Measurements from ENCODE around the gene FES.

FES gene

DNA sequence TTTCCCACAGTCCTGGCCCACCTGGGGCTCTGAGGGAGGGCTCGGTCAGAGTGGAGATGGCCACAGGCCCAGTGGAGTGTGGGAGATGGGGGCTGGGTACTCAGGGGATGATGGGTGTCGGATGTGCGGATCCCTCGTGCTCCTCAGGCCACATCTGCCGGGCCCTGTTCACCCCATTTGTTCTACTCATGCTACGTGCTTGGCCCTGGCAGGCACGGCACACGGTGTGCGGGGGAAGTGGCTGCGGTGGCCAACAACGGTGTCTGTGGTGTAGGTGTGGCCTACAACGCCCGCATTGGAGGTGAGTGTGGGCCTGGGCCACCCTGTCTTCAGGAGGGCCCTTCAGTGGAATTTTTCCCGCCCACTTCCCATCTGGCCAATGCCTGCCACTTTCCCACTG is 7.0 kb upstream of the FES start:
- DNase-seq: no peak

GRCh38 chr15:90877996-90878395 is 6.3 kb upstream of the FES start:
- DNase-seq: no peak

DNA sequence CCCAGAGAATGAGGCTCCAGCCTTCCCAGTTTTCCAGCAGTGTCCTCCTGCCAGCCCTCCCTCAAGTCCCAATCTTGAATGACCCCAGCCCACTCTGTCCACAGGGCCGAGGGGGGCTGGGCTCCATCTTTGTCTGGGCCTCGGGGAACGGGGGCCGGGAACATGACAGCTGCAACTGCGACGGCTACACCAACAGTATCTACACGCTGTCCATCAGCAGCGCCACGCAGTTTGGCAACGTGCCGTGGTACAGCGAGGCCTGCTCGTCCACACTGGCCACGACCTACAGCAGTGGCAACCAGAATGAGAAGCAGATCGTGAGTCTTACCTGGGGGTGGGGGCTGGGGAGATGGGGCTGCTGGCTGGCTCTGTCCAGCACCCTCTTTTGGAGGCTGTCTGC is 5.6 kb upstream of the FES start:
- no peak for DNase-seq

- no peak for DNase-seq
Observed at GRCh38 chr15:90879730-90880366, 4.5 kb upstream of the FES start.

GRCh38 chr15:90880381-90881145 is 3.7 kb upstream of the FES start:
- DNase-seq: no peak

GRCh38 chr15:90881181-90881977 is 2.9 kb upstream of the FES start:
- no peak for DNase-seq

GRCh38 chr15:90881978-90882721 is 2.2 kb upstream of the FES start:
- DNase-seq: no peak

DNA sequence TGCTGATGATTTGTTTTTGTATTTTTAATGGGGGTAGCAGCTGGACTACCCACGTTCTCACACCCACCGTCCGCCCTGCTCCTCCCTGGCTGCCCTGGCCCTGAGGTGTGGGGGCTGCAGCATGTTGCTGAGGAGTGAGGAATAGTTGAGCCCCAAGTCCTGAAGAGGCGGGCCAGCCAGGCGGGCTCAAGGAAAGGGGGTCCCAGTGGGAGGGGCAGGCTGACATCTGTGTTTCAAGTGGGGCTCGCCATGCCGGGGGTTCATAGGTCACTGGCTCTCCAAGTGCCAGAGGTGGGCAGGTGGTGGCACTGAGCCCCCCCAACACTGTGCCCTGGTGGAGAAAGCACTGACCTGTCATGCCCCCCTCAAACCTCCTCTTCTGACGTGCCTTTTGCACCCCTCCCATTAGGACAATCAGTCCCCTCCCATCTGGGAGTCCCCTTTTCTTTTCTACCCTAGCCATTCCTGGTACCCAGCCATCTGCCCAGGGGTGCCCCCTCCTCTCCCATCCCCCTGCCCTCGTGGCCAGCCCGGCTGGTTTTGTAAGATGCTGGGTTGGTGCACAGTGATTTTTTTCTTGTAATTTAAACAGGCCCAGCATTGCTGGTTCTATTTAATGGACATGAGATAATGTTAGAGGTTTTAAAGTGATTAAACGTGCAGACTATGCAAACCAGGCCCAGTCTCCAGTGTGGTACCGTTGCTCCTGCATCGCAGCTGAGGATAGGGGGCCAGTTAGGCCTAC is 1.4 kb upstream of the FES start:
- DNase-seq: no peak

- DNase-seq: no peak
Observed at GRCh38 chr15:90883526-90883975, 753 bp upstream of the FES start.

DNA sequence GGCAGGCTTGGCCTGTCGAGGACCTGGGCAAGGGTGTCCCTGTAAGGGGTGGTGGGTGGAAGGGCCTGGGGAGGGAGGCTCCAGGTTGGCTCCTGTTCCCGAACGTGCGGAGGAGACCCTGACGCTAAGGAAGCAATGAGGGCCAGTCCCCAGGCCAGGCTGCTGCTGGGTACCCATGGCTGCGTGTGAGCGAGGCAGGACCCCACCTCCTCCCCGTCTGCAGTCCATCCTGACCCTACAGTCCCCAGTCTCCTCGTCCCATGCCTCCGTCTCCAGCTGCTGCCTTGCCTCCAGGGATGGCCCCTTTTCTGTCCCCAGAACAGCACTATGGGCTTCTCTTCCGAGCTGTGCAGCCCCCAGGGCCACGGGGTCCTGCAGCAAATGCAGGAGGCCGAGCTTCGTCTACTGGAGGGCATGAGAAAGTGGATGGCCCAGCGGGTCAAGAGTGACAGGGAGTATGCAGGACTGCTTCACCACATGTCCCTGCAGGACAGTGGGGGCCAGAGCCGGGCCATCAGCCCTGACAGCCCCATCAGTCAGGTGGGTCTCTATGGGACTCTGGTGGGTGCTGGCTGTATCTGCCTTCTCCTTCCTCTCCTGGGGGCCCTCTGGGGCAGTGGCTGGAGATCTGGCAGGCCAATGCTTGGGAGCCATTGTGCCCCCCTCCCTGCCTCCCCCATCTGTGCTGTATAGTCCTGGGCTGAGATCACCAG is 571 bp downstream of the FES start:
- no peak for DNase-seq

GRCh38 chr15:90885432-90886290 is 1.4 kb downstream of the FES start:
- DNase-seq: peak; percentile 48 to 78 (median 54)

- no peak for DNase-seq
Observed at GRCh38 chr15:90886291-90886614, 1.9 kb downstream of the FES start.

DNA sequence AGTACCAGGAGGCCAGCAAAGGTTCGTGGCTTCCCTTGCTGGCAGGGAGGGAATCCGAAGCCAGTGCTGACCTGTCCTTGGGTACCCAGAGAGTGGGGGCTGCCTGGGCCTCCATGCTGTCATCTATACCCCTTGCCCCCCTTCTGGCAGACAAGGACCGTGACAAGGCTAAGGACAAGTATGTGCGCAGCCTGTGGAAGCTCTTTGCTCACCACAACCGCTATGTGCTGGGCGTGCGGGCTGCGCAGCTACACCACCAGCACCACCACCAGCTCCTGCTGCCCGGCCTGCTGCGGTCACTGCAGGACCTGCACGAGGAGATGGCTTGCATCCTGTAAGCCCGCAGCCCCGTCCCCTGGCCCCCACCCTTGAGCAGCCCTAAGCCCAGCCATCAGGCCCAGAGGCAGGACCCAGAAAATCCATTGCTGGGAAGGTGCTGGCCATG is 2.8 kb downstream of the FES start:
- DNase-seq: no peak

GRCh38 chr15:90889313-90889730 is 5.0 kb downstream of the FES start:
- DNase-seq: peak in 2 of 3 experiments; percentile 52 to 65

DNA sequence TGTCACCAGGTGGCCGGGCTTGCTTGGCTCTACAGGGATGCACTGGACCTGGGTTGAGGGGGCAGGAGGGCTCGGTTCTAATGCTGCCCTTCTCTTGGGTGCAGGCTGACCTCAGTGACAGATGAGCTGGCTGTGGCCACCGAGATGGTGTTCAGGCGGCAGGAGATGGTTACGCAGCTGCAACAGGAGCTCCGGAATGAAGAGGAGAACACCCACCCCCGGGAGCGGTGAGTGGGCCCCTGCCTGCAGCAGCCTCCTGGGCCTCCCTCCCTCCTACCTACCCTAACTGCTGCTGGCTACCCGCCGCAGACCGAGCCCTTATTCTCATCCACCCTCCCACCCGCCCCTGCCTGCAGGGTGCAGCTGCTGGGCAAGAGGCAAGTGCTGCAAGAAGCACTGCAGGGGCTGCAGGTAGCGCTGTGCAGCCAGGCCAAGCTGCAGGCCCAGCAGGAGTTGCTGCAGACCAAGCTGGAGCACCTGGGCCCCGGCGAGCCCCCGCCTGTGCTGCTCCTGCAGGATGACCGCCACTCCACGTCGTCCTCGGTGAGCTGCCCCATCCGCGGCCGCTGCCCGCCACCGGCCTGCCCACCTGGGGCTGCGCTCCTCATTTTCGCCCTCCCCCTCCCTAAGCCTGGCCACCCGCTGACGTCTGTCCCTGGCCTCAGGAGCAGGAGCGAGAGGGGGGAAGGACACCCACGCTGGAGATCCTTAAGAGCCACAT is 5.6 kb downstream of the FES start:
- peak in 2 of 3 experiments; percentile 60 to 65 for DNase-seq

- DNase-seq: no peak
Observed at GRCh38 chr15:90890839-90891238, 6.5 kb downstream of the FES start.

- no peak for DNase-seq
Observed at GRCh38 chr15:90891346-90891949, 7.1 kb downstream of the FES start.

- DNase-seq: no peak
Observed at GRCh38 chr15:90892023-90892422, 7.7 kb downstream of the FES start.

DNA sequence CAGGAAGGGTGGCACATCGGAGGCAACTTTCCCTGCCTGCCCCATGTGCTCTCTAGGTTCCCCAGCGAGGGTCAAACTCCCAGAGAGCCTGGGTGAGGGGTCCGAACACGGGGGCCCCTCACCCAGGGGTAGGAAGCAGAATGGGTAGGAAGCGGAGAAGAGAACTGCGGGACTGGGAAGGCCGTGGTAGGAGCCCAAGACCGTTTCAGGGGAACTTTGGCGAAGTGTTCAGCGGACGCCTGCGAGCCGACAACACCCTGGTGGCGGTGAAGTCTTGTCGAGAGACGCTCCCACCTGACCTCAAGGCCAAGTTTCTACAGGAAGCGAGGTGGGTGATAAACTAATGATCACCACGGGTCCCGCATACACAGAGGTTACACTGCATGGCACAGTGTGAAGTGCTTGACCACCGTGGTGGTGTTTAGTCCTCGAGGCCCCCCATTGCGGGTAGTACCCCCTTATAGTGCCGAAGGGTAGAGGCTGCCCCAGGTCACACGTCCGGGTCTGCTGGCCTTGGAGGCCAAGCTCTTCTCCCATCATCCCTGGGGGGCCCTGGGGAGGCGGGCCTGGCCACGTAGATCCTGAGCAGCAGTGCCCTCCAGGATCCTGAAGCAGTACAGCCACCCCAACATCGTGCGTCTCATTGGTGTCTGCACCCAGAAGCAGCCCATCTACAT is 8.3 kb downstream of the FES start:
- DNase-seq: no peak

All from NCI-H1417 (cell line).